Effector CD8-positive, alpha-beta T cell (primary cell): ENCODE measurements around the gene ITPKB.

Source experiments
- DNase-seq: peaks from one replicate; lab custom pipeline; 2025; lab: John Stamatoyannopoulos, UW

ITPKB gene

DNA sequence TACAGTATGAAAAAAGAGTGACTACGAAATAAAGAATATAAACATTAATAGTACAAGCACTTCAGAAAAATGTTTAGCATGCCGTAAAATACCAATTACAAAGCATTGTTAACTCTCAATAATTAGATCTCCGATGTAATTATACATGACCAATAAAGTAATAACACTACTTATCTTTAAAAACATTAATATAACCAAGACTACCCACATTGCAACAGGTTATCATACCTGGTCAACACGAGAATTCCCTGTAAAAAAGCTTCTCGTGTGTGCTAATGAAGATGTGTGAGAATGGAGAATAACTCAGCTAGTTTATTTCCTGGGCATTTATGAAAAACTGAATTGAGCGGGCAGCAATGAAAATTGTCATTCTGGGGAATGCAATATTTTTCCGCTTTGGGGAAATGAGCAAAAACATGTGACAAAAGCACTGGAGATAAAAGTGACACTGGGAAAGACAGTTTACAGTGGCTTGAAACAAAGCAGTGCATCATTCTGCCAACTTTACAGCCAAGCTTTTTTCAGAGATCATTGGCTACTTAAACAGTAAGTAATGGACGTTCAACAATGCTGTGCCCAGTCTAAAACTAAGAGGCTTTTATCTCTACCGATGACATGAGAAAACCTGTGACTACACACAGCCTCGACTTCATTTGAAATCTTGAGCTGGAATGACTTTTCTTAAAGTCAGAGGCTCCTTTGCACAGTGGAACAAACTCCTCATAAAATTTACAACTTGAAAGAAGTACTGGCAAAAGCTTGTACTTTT, 34.7 kb downstream of the ITPKB start:
- no peak for DNase-seq

DNA sequence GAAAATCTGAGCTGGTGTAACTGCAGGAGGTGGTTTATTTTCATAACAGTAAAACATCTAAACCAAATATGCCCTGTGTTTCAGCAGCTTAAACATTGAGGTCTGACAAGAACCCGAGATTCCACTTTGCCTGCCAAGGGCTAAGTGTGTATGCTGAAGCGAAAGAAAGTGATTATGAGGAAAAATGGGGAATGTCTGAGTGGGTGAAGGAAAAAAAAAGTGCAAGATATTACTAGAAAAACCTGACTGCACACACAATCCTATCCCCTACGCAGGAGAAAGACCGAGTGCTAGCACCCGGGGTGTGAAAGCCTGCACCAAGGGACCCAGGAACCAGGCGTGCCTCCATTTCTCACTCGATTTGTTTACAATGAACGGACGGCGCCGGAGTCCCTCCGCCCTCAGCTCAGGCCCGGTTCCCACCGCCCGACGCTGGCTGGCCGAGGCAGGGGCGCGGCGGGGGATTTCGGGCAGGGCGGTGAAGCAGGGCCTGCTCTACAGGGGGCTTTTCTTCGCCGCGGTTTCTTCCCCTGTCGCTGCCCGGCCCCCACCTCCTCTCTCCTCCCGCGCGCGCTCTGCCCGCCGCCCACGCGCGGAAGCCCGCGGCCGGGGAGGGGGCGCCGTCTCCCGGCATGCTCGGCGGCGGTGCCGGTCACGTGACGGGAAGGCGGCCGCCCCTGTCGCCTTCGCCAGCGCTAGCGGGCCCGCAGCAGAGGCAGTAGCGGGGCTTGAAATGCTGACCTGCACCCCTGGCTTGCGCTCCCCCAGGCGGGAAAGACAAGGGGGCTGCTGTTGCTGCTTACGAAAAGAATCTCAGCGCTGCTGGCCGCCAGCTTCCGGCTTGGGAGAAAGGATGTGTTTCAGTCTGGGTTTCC, 35.9 kb downstream of the ITPKB start:
- DNase-seq, result peak; percentile 70

GRCh38 chr1:226702318-226702956, 36.6 kb downstream of the ITPKB start:
- no peak for DNase-seq

DNA sequence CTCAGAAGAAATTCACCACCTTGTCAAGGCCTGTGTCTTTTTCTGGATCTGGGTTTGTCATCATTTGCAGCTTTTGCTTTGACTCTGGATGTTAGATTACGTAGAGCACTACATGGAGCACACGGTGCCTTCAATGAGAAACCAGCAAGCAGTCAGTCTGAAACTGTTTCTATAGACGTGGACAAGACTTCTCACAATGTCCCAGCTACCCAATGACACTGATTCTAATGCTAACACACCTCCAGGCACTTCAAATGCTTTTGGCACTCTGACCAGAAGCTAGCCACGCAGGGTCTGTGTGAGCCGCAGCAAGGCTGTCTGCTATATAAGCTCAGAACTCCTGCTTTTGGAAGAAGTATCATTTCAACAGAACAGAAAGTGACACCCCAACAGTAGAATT, 38.2 kb downstream of the ITPKB start:
- DNase-seq, result no peak

DNA sequence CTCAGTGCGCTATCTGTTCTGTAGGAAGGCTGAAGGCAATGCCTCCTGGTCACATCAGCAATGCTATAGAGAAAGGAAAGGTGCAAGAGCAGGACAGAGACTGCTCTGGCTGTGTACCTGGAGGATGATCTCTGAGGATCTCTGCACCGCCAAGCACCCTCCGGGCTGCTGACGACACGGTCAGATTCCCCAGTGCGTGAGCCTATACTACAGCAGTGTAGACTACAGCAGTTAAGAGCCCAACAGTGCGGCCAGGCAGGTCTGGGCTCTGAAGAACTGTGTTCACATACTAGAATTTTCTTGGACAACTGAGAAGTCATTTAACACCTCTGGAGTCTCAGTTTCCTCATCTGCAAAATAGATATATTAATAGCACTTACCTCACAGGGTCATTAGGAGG, 39.9 kb downstream of the ITPKB start:
- no peak for DNase-seq

GRCh38 chr1:226698659-226699058, 40.4 kb downstream of the ITPKB start:
- no peak for DNase-seq

DNA sequence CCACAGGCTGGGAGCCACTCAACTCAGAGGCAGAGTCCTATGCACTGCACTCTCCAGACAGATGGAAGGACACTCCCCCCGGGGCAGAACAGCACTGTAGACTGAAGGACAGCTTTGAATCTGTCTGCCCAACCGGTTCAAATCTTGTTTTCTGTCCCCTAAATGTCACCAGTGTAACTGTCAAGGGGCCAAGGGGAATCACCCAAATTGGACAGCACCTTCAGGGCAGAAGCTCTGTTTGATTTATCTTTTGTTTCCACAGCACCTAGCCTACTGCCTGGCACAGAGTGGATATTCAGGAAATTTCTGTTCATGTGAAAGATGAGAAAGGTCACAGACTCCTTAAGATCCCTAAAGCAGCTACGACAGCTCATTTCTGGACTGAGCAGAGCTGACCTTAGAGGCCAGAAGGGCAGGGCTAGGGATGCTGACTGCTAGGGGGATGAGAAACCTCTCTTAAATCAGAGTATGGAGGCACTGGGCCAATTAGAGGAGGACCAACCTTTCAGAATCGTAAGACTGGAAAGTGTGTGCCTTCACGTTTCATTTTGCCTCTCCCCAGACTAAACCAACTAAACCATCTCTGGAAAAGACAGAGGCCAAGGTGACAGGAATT, 41.0 kb downstream of the ITPKB start:
- DNase-seq, result no peak

DNA sequence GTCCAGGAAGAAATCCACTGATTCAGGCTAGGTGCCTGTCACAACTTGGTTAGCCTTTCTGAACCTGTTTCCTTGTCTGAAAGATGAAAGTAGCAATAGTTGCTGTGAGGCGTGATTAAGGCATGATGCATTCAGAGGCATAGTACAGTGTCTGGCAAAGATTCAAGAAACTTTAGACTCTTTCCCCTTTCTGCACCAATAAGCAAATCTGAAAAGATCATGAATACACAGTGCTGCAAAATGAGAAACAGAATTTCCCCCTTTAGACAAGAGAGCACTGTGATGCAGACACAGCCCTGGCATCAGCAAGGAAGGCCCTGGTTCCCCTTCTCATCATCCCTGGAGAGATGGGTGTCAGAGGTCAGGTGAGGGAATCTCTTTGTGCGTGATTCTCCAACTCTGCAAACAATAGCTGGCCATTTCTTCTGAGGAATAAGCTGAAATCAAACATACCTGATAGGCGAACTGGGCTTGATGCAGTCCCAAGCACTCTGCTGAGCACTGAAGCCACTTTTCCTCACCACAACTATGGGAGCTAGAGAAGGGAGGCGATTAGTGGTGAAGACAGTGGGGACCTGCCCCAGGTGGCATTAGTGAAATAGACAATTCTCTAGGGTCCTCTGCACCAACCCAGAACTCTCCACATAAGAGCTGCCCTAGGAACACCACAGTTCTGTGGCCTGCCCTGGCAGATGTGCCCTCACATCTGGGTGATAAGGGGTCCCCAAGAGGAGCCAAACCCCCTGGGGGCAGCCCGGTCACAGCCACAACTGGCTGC, 41.7 kb downstream of the ITPKB start:
- no peak for DNase-seq

DNA sequence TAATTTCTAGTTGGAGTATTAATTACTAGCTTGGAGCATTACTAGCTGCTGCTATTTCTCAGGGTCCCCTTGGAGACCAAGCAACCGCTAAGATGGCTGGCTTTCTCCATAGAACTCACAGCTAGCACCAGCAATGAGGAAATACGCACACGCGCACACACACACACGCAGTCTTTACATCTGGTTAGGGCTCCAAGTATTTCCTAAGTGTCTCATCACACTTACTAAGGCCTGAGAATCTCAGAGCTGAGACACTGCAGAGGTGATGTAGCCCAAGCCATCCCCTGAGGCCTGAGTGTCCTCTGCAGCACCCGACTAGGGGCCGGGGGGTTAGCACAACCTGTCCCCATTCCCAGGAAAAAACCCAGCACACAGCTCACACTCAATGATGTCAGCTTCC, 42.5 kb downstream of the ITPKB start:
- DNase-seq, result no peak

- no peak for DNase-seq
Measured at GRCh38 chr1:226695335-226695900, 43.7 kb downstream of the ITPKB start.

DNA sequence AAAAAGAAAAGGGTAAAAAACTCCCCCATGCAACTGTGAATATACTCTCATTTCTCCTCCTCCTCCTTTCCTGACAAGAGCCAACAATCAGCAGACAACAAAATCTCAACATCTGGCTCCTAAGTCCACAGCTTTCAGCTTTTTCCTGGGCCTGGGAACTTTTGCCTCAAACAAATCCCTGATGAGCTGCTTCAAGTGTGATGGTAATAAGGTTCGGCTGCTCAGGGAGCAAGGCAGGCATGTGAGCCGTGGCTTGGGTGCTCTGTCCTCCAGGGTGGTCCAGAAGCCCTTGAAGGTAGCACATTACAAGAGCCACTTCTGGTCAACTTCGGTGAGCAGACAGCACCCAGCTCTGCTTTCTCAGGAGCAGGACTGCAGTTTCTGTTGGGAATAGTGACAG, 46.3 kb downstream of the ITPKB start:
- no peak for DNase-seq

- DNase-seq, result no peak
Measured at GRCh38 chr1:226692051-226692792, 46.9 kb downstream of the ITPKB start.

DNA sequence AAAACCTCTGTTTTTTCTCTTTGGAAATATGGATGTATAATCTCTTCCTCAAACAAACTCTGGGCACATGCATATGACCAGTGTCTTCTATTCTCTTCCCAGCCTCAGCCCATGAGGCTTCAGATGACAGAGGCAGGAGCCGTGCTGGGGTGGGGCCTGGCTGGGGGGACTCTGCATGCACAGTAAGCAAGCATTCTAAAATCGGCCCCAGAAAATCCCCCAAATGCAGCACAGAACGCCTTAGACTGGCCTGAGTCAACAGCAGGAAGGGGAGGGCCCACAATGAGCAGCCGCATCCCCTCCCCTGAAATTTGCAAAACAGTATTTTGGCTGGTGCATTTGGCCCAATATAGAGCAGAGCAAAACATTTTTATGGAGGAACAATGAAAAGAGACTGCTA, 47.8 kb downstream of the ITPKB start:
- DNase-seq, result peak; percentile 63

DNA sequence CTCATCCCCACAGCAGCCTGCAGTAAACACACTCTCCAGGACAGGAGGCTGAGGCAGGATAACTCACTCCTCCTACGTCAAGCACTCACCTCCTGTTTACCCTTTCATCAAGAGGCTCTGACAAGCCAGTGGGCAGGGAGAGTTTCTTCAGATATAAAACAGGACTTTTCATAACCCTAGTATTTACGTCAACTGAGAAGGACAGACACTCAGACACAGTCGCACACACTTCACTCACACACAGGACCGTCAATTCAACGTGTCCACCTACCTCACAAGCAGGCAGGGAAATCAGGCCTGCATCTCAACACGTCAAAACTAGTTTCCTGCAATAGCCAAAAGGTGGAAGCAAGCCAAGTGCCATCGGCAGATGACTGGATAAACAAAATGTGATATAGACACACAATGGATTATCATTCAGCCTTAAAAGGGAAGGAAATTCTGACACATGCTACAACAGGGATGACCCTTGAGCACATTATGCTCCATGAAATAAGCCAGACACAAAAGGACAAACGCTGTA, 48.6 kb downstream of the ITPKB start:
- peak; percentile 28 for DNase-seq

DNA sequence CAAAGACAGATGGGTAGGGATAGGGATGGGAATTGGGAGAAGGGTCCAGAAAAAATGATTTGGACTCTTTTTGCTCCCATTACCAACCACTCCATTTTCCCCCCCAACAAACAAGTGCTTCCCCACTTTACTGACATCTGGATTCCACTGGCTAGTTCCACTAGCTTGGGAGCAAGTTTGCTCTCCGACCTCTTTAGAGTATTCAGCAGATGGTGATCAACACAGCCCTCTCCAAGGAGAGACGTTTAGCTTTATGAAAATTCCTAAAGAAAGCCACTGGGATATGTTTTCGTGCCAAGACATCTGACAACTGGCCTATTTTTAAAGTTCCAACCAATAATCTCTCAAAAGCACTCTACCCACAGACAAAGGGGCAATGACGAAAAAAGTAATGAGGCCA, 50.3 kb downstream of the ITPKB start:
- DNase-seq, result no peak

DNA sequence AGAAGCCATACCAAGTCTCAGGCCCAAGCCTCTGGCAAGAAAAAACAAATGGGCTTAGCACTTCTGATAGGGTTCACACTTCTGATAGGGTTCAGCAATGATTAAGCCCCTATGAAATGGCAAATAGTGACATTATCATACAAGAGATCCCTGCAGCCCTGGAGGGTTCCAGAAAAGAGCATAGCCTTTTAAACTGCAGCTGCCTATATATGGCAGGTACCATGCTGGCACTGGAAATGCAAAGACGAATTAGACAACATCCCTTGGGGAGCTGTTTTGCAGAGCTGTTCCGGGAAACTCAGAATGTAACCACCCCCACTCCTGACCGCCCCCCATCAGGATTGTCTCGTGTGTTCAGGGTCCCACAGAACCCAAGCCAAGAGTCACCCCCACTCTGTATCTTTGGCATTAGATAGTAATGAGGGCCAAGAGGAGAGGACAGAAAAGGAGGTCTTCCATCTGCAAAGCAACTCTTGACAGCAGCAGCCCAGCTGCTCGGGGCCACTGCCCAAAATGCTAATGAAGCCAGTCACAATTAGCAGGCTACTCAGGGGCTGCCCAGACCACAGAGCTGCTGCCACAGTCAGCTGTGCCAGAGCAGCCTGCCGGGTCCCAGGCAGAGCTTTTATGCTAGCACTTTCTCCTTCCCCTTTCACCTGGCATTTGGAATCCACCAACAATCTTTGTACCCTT, 50.9 kb downstream of the ITPKB start:
- DNase-seq, result no peak

DNA sequence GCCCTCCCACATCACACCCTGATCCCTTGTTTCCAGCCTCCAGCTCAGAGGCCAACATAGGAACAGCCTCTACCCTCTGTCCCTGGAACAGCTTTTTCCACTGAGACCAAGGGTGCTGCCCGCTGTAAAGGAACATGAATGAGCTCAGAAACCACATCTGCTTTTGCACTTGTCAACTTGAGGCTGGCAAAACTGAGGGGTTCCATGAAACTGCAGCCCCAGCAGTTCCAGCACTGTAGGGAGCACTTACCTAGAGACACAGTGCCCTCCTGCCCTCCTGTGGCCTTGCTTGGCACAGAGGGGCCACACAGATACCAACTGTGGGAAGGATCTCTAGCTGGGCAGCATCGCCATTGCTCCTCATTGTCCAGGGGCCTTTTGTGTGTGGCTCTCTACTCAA, 51.7 kb downstream of the ITPKB start:
- peak; percentile 24 for DNase-seq

DNA sequence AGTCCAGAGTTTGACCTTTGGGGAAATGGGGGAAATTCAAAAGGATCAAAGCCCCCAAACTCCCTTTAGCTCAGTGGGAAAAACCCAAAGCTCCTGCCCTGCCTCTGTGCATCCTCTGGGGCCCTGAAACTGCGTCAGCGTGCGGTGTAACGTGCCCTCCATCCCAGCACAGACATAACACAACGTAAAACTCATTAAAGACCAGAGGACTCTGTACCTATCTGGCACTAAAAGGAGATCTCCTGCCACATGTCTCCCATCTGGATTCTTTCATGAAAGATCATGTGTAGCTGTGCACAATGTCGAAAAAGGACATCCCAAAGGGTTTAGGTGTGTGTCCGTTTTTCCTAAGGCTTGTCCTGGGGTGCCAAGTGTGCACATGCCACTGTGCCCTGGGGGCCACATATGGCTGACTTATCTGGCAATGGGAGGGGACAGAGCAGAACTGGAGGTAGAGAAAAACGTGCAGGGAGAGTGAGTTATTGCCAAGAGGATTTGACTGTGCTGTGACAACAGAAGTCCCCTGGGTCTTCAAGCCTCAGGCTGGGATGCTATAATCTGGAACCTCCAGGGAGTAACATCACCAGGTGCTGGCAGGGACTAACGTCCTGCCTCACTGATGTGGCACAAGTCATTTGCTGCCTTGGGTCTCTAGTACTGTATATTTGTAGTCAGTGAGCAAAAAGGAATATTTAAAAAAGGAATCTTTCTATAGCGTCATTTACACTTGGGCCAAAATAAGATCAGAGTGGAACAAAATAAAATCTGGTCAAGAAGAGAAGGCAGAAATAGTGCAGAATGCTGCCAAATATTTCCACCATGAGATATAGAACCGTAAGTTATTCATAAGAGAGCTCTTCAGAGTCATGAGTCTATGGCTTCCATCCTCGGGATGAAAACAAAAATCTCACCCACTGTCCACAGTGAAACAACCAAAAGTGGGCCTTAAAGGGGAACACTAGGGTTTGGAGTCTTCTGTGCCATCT, 52.3 kb downstream of the ITPKB start:
- DNase-seq, result no peak
